Panc1 (cell line): ENCODE data around the gene P2RX1. TPM values are rescaled to one million over a fixed set of nuclear protein-coding genes. Genes with fewer than 3 reads are reported as not detected.

Source experiments
- ATAC-seq: fragments of 200-7000 bp; cut with Tn5 transposase; 2 replicates; pipeline ENCODE4 v1.9.1; 2020; ENCODE audit warnings: mild to moderate bottlenecking, moderate library complexity
- BruUV-seq: library from RNA; stranded (reverse); fragments of 400-500 nt; replicated peaks from 2 replicates; lab custom pipeline; 2021; lab: Mats Ljungman, UMichigan
- CTCF ChIA-PET: fragments of 300-600 bp; sonication (Branson Sonifier 250); formaldehyde crosslinking; loops from one replicate; lab custom pipeline; 2022; ENCODE audit warnings: antibody characterized with exemption; lab: Charles Lee
- POLR2A ChIA-PET: fragments of 300-600 bp; sonication (Branson Sonifier 250); formaldehyde crosslinking; loops from one replicate; lab custom pipeline; 2022; ENCODE audit warnings: antibody characterized with exemption; lab: Charles Lee
- DNase-seq: peaks from one replicate; pipeline ENCODE4 v3.0.0-alpha.2; 2010; ENCODE audit warnings: low read depth, low spot score
- H3K27ac ChIP-seq: 2 replicates; pipeline ENCODE4 v1.5.1; 2011; ENCODE audit warnings: mild to moderate bottlenecking, low read length, inconsistent platforms
- H3K27me3 ChIP-seq: fragments of 200-500 bp; sonication (Bioruptor generic); 2 replicates; pipeline ENCODE4 v1.6.0; 2014; ENCODE audit warnings: low read length, inconsistent platforms; ENCODE audit not compliant: control insufficient read depth, insufficient read depth
- H3K36me3 ChIP-seq: fragments of 200-500 bp; sonication (Bioruptor generic); 2 replicates; pipeline ENCODE4 v1.5.1; 2014; ENCODE audit warnings: inconsistent platforms, mild to moderate bottlenecking, low read length, moderate library complexity; ENCODE audit not compliant: control insufficient read depth, insufficient read depth
- H3K4me1 ChIP-seq: 2 replicates; pipeline ENCODE4 v1.5.1; 2011; ENCODE audit warnings: inconsistent platforms, mild to moderate bottlenecking, low read length, moderate library complexity; ENCODE audit not compliant: control insufficient read depth, insufficient read depth
- H3K4me3 ChIP-seq, 2 experiments: 2 replicates each; pipeline ENCODE4 v1.5.1; 2011 to 2012; ENCODE audit warnings: low read depth in 2 of 2, low read length in 2 of 2, mild to moderate bottlenecking in 2 of 2, inconsistent platforms in 1 of 2, moderate library complexity in 1 of 2
- H3K9me3 ChIP-seq: fragments of 200-500 bp; sonication (Bioruptor generic); 2 replicates; pipeline ENCODE4 v1.5.1; 2014; ENCODE audit warnings: low read depth, mild to moderate bottlenecking, inconsistent platforms, low read length, moderate library complexity; ENCODE audit not compliant: control insufficient read depth, insufficient read depth
- CTCF ChIP-seq: fragments of 450-650 bp; IDR thresholded peaks from 2 replicates; pipeline ENCODE4 v1.5.1; 2017; ENCODE audit warnings: mild to moderate bottlenecking
- POLR2AphosphoS5 ChIP-seq: IDR thresholded peaks from 2 replicates; pipeline ENCODE4 v1.6.1; 2012; ENCODE audit warnings: mild to moderate bottlenecking, low read depth, low read length, moderate library complexity
- REST ChIP-seq, 2 experiments: IDR thresholded peaks; 2 replicates each; pipeline ENCODE4 v1.6.1; 2011 to 2012; ENCODE audit warnings: low read depth in 2 of 2, control low read depth in 1 of 2, low read length in 1 of 2, mild to moderate bottlenecking in 1 of 2, moderate library complexity in 1 of 2; ENCODE audit not compliant: insufficient read depth in 1 of 2
- SIN3A ChIP-seq: IDR thresholded peaks from 2 replicates; pipeline ENCODE4 v1.6.1; 2012; ENCODE audit warnings: low read depth, mild to moderate bottlenecking, low read length, moderate library complexity, borderline replicate concordance; ENCODE audit not compliant: insufficient read depth
- TCF7L2 ChIP-seq: IDR thresholded peaks from 2 replicates; pipeline ENCODE4 v1.6.1; 2011; ENCODE audit warnings: mild to moderate bottlenecking, low read depth, low read length, inconsistent platforms
- in situ Hi-C: cut with HindIII; loops from 2 replicates; pipeline ENCODE4 v1.10.0; 2016; ENCODE audit warnings: low sequenced_read_pairs, low pct_unique_long_range_greater_than_20kb
- intact Hi-C: fragments of 100-400 bp; cut with micrococcal nuclease; formaldehyde crosslinking; loops from one replicate; pipeline ENCODE4 v1.10.0; 2022; ENCODE audit not compliant: unreplicated experiment
- total RNA-seq: library from RNA; stranded (reverse); gene quantifications from one replicate; pipeline ENCODE4 v1.2.1, GENCODE V29; 2021; ENCODE audit not compliant: unreplicated experiment

P2RX1 gene
- total RNA-seq, 1 experiment from 2014 or later = not detected

DNA sequence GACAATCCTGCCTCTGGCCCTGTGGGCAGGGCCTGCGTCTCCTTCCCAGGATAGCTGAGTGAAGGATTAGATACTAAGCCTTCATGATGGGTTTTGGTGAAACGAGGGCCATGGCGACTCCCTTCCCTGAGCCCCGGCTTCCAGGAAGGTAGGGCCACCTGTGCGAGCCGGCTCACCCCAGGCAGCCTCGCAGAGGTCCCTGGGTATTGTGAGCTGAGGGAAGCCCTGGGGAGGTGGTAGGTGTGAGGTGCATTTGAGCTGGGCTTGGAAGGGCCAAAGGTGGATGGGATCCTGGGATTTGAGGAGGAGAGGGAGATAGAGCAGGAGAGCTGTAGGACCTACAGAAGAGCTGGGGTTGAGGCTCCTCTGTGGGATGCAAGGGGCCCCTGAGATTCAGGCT is 6.5 kb upstream of the P2RX1 start:
- H3K27ac ChIP-seq = no peak overlapping the region
- CTCF ChIA-PET = no interaction called here
- POLR2A ChIA-PET = interaction anchor here (0.7 kb wide), 1 partner anchor 730 kb away, joined by 6 read pairs; no protein-coding TSS in a partner anchor
- TF ChIP-seq CTCF = no peak
- TF ChIP-seq TCF7L2 = no peak
- in situ Hi-C loops = no loop called here
- H3K4me1 ChIP-seq = no peaks in the 10 kb centered on the region
- no peak for DNase-seq
- intact Hi-C loops = no loop called here
- H3K36me3 ChIP-seq = no peaks in the 10 kb centered on the region
- ATAC-seq = no peak
- H3K9me3 ChIP-seq = no peaks in the 10 kb centered on the region
- no peak overlapping the region for H3K4me3 ChIP-seq
- no TSS peak for BruUV-seq
- H3K27me3 ChIP-seq = no peaks in the 10 kb centered on the region

DNA sequence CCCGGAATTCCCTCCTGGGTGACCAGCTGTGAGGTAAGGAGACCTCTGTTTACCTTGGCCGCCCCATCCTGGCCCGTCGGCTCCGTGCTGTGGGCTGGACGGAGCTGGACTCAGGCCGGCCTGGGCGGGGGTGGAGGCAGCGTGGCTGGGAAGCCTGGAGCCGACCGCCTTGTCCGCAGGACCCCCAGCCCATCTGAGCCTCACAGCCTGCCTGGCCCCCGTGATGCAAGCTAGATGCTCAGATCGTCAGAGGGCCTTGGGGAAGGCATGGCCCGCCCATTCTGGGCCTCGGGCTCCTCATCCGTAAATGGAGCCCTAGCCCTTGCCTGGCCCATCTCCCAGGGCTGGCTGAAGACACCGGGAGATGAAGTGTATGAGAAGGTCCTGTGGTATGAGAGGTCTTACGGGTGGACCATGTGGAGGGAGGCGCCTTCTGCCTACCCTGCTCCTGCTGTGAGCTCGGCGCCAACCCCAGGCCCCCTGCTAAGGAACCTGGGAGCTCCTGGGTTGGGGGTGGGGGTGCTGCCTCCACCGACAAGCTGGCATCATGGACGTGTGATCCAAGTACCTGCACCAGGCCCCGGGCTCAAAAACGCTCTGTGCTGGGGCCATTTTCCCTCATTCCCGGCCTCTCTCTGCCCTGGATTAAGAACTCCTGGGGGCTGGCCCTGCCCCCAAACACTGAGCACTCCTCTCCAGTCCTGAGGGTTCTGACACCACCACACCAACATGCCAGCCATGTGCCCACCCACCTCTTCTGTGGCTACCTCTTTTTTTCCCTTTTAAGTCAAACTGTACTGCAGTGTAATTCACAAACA is 5.4 kb upstream of the P2RX1 start:
- no peak overlapping the region for H3K4me3 ChIP-seq
- H3K27ac ChIP-seq = no peak overlapping the region
- no peaks in the 10 kb centered on the region for H3K27me3 ChIP-seq
- ATAC-seq (no peak), DNase-seq (no peak)
- H3K4me1 ChIP-seq = no peaks in the 10 kb centered on the region
- in situ Hi-C loops (no loop called here), intact Hi-C loops (no loop called here)
- ChIA-PET CTCF (no interaction called here), POLR2A (no interaction called here)
- H3K9me3 ChIP-seq = no peaks in the 10 kb centered on the region
- TF ChIP-seq REST (IDR thresholded peaks at IDR 0.05; ENCODE audit: insufficient read depth in 1 of 2, low read depth in 2 of 2, low read length in 1 of 2) = no peak
- TF ChIP-seq TCF7L2 = no peak
- TF ChIP-seq SIN3A = no peak
- no peak for TF ChIP-seq CTCF
- TF ChIP-seq POLR2AphosphoS5 = no peak
- H3K36me3 ChIP-seq = no peaks in the 10 kb centered on the region
- no TSS peak for BruUV-seq
